LNCAP (cell line): ENCODE measurements around the gene DALRD3.

Experiments used
- CTCF ChIP-seq: fragments of 450-650 bp; IDR thresholded peaks from 2 replicates; pipeline ENCODE4 v1.5.1; 2017; ENCODE audit warnings: mild to moderate bottlenecking

The DALRD3 gene

DNA sequence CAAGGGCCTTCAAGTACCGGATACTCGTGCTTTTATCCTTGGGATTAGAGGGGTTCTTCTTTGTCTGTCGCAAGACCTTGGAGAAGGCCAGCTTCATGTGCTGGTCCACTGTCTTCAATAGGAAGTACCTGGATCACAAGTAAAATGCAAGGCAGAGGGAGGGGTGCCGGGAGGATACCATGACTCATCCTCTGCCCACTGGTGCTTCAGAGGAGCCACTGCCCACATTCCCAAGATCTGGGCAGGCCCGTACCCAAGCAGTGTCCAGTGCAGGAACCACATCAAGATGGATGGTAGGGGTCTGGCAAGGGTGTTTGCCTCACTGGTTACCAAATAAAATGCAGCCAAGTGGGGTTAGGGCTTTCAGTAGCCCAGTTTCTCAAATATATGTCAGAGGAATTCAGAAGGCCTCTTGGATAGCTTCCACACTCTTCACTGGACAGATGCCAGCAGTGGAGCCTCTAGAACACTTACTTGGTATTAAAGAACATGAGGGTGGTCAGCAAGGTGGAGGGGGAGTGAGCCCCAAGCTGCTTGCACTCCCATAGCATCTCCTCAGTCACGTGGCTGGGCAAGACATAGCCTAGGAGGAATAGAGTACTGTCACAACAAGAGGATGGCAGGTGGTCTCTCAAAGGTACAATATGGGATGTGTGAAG is 14.4 kb upstream of the DALRD3 start:
- no peak for TF ChIP-seq CTCF

DNA sequence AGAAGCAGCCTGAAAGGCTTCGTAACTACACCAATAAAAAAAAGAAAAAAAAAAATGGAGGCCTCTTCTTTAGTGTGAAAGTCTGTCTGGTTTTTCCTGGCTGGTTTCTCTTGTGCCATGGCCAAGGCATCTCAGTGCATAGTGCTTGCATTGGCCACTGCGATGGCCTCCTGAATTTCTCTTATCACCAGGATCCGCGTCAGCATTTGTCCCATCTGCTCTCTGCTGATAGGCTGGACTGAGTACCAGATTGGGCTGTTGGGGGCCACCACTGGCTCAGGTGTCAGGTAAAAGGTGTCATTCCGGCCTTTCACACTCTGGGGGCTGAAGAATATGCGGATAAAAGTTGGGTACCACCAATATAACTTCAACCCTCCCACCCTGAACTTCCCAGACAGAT is 11.9 kb upstream of the DALRD3 start:
- no peak for TF ChIP-seq CTCF

DNA sequence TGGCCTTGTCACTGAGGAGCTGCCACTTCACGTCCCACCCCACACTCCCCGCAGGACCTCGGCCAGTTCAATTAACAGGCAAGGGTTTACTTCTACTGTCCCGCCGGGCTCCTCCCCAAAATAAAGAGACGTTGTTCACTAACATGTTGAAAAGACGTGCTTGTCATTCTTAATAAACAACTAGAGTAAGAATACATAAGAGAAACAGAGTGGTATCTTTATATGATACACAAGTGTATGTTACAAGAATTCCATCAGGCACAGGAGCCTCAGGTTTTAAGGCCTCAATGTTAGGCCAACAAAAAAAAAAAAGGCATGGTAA is 11.1 kb upstream of the DALRD3 start:
- no peak for TF ChIP-seq CTCF

DNA sequence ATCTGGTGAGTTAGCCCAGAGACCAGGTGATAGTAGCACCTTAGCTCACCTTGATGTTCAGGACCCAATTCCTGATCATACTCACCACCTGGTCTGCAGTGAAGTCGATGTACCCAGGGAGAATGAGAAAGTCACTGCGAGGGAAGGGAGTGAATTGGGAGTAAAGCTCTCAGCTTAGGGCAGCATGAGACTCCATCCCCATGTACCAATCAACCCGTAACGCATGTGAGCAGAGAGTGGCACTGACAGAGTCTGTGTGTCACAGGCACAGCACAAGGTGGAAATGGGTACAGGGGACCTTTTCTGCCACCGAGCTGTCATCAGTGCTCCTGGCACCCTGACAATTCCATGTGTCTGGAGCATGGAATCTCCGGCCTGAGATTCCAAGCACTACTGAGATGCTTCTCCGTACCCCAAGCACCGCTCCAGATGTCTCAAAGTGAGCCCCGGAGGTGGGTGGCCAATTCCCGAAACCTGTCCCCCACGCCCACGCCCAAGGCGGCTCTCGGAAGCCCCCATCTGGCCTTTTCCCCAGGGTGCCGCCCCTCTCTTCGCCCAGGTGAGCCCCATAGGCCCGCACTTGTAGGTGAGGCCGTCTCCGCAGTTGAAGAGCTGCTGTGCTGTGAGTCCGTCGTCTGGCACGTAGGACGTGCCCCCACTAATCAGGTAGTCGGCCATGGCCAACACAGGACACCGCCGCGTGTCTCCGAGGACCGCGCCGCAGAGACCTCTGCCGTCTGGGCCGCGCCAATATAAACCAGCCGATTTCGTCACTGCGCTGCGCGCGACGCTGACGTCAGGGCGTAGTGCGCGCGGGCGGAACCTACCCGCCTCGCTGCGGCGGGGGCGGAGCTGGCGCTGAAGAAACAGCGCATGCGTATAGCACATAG is 10.5 kb upstream of the DALRD3 start, which contains the start of gene IMPDH2:
TSS of gene IMPDH2 (minus strand) at position 726 of the 890 bp plus-strand sequence. CDS start at position 678, 48 bp downstream.
- TF ChIP-seq CTCF, result no peak

- no peak for TF ChIP-seq CTCF
Observed at GRCh38 chr3:49028298-49028672, 9.9 kb upstream of the DALRD3 start.

- no peak for TF ChIP-seq CTCF
Observed at GRCh38 chr3:49027634-49028033, 9.3 kb upstream of the DALRD3 start.

- no peak for TF ChIP-seq CTCF
Observed at GRCh38 chr3:49026536-49026935, 8.2 kb upstream of the DALRD3 start.
